C4-2B (cell line): ENCODE measurements around the gene IQSEC2.

Source experiments
- ZFX ChIP-seq: fragments of 450-650 bp; IDR thresholded peaks from 2 replicates; pipeline ENCODE4 v1.6.1; 2017
- TF ChIP-seq, protein P1 (sequence below): fragments of 450-650 bp; conservative IDR thresholded peaks from 2 replicates; pipeline ENCODE4 v1.5.1; 2017; ENCODE audit warnings: mild to moderate bottlenecking

GRCh38 chrX:53316860-53317237, 35.5 kb upstream of the IQSEC2 start:
- TF ChIP-seq, protein P1, sequence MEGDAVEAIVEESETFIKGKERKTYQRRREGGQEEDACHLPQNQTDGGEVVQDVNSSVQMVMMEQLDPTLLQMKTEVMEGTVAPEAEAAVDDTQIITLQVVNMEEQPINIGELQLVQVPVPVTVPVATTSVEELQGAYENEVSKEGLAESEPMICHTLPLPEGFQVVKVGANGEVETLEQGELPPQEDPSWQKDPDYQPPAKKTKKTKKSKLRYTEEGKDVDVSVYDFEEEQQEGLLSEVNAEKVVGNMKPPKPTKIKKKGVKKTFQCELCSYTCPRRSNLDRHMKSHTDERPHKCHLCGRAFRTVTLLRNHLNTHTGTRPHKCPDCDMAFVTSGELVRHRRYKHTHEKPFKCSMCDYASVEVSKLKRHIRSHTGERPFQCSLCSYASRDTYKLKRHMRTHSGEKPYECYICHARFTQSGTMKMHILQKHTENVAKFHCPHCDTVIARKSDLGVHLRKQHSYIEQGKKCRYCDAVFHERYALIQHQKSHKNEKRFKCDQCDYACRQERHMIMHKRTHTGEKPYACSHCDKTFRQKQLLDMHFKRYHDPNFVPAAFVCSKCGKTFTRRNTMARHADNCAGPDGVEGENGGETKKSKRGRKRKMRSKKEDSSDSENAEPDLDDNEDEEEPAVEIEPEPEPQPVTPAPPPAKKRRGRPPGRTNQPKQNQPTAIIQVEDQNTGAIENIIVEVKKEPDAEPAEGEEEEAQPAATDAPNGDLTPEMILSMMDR, result no peak
- no peak for TF ChIP-seq ZFX
